GM12865 (cell line): ENCODE measurements around the gene TMCO1.

Source experiments
- DNase-seq: peaks from one replicate; pipeline ENCODE4 v3.0.0; 2010; ENCODE audit warnings: low read depth
- H3K4me3 ChIP-seq: 2 replicates; pipeline ENCODE4 v1.5.1; 2011; ENCODE audit warnings: mild to moderate bottlenecking, low read depth, low read length, control low read depth
- TF ChIP-seq, protein P1 (sequence below): IDR thresholded peaks from 2 replicates; pipeline ENCODE4 v1.5.1; 2011; ENCODE audit warnings: low read length, control low read depth, low read depth, inconsistent platforms; ENCODE audit not compliant: insufficient read depth; ENCODE audit errors: missing control alignments

The TMCO1 gene

DNA sequence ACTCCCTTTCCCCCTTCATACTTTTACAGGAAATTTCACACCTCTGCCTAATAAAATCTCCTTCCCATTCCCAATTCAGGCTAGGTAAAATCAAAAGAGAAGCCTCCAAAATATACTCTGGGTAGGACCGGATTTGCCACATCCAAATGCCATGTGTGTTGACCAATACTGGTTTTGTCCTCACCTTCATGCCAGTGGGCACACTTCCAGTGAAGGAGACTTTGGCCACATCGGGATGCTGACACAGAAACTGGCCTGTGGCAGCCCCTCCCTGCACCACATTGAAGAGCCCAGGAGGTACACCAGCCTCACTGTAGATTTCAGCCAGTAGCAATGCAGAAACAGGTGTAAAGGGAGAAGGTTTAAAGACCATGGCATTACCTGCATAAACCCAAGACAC, 88.4 kb downstream of the TMCO1 start:
- no peak overlapping the region for H3K4me3 ChIP-seq
- TF ChIP-seq, protein P1, sequence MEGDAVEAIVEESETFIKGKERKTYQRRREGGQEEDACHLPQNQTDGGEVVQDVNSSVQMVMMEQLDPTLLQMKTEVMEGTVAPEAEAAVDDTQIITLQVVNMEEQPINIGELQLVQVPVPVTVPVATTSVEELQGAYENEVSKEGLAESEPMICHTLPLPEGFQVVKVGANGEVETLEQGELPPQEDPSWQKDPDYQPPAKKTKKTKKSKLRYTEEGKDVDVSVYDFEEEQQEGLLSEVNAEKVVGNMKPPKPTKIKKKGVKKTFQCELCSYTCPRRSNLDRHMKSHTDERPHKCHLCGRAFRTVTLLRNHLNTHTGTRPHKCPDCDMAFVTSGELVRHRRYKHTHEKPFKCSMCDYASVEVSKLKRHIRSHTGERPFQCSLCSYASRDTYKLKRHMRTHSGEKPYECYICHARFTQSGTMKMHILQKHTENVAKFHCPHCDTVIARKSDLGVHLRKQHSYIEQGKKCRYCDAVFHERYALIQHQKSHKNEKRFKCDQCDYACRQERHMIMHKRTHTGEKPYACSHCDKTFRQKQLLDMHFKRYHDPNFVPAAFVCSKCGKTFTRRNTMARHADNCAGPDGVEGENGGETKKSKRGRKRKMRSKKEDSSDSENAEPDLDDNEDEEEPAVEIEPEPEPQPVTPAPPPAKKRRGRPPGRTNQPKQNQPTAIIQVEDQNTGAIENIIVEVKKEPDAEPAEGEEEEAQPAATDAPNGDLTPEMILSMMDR: no peak
- no peak for DNase-seq

DNA sequence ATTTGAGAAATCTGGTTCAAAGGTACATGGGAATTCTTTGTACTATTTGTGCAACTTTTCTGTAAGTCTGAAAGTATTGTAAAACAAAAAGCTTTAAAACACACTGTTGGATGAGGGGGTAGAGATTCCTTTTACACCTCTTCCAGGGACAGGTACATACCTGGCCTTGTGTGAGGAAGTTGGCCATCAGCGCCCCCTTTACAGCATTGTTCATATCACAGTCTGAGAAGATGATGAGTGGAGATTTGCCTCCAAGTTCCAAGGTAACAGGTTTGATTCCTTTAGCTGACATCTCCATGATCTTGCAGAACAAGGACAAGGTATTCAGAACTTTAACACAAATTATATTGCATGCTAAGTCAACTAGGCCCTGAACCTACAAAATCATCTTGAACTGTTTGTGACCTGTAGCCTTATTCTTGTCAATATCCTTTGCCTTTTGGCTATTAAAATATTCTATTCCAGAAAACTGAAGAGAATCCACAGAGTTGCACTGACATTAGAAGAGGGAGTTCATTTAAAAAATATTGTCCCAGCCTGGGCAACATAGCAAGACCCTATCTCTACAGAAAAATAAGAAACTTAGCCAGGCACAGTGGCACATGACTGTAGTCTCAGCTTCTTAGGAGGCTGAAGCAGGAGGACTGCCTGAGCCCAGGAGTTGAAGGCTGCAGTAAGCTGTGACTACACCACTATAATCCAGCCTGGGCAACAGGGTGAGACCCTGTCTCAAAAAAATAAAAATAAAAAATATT, 89.2 kb downstream of the TMCO1 start:
- DNase-seq: no peak
- TF ChIP-seq, protein P1: no peak
- no peak overlapping the region for H3K4me3 ChIP-seq

DNA sequence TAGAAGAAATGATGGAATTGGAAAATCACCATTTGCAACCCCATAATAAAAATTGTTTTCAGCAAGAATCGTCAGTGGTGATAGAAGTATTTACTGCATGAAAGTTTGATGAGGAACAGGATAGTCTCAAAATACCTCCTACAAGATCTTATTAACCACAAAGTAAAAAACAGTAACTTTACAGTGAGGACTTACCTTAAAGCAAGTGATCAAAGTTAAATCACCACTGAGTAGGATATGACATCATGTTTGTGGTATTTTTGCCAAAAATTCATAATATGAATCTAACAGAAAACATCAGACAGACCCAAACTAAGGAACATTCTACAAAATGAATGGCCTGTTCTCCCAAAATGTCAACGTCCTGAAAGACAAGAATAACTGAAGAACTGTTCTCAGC, 90.2 kb downstream of the TMCO1 start:
- TF ChIP-seq, protein P1: no peak
- H3K4me3 ChIP-seq: no peak overlapping the region
- DNase-seq: no peak
